Right atrium auricular region (tissue), 2 donors: ENCODE measurements around the gene ACAD9. TPM values are rescaled to one million over a fixed set of nuclear protein-coding genes. Genes with fewer than 3 reads are reported as not detected.
A peak's percentile ranks its signal among the peaks of the same experiment; 100 is the strongest.

ENCODE experiments used
- DNase-seq: peaks from one replicate; pipeline ENCODE4 v3.0.0-alpha.2; 2019; ENCODE audit warnings: low spot score
- H3K27ac ChIP-seq, 2 donors: fragments of 200-600 bp; sonication (generic); 1 replicate in 1 of 2; 2 replicates in 1 of 2; pipeline ENCODE4 v1.5.1; 2016 to 2019
- H3K27me3 ChIP-seq, 2 donors: fragments of 200-600 bp; sonication (generic); one replicate each; pipeline versions ENCODE4 v1.5.1 to v1.6.0; 2017 to 2019
- H3K36me3 ChIP-seq: fragments of 200-600 bp; sonication (generic); one replicate; pipeline ENCODE4 v1.5.1; 2016
- H3K4me1 ChIP-seq, 2 donors: fragments of 200-600 bp; sonication (generic); one replicate each; pipeline versions ENCODE4 v1.5.1 to v1.6.0; 2017 to 2019
- H3K4me3 ChIP-seq, 2 donors: fragments of 200-600 bp; sonication (generic); 1 replicate in 1 of 2; 2 replicates in 1 of 2; pipeline ENCODE4 v1.5.1; 2017 to 2019; ENCODE audit warnings: mild to moderate bottlenecking in 1 of 2, moderate library complexity in 1 of 2
- H3K9me3 ChIP-seq, 2 donors: fragments of 200-600 bp; sonication (generic); one replicate each; pipeline ENCODE4 v1.5.1; 2019
- CTCF ChIP-seq, 2 donors: fragments of 200-600 bp; sonication (generic); IDR thresholded peaks; one replicate each; pipeline ENCODE4 v1.5.1; 2019; ENCODE audit warnings: antibody characterized with exemption in 2 of 2
- total RNA-seq, 2 donors: library from RNA; depleted of rRNA; stranded (reverse); fragments of >200 nt; gene quantifications; one replicate each; pipeline ENCODE4 v1.1.0, GENCODE V29; 2016

ACAD9 gene
- total RNA-seq, 2 donors from 2014 or later: 27.6 to 34.3 TPM

- DNase-seq: peak; percentile 47
These were observed 53.9 kb downstream of the ACAD9 start for GRCh38 chr3:128933213-128933921.

GRCh38 chr3:128933922-128934253 is 54.5 kb downstream of the ACAD9 start:
- no peaks in the 10 kb centered on the region for H3K4me1 ChIP-seq
- H3K27me3 ChIP-seq: no peaks in the 10 kb centered on the region
- peaks cover 0 to 6% of the 10 kb centered on the region in 2 donors for H3K9me3 ChIP-seq
- TF ChIP-seq CTCF (IDR thresholded peaks at IDR 0.05): no peak
- no peaks in the 10 kb centered on the region for H3K36me3 ChIP-seq
- H3K27ac ChIP-seq: no peak overlapping the region
- DNase-seq: peak; percentile 30
- H3K4me3 ChIP-seq: no peak overlapping the region

More at GRCh38 chr3:128933213-128933921, 53.9 kb downstream of the ACAD9 start:
- no peak overlapping the region for H3K27ac ChIP-seq
- TF ChIP-seq CTCF (IDR thresholded peaks at IDR 0.05): no peak
- no peaks in the 10 kb centered on the region for H3K27me3 ChIP-seq
- H3K4me1 ChIP-seq: no peaks in the 10 kb centered on the region
- H3K9me3 ChIP-seq: peaks cover 0 to 6% of the 10 kb centered on the region in 2 donors
- H3K4me3 ChIP-seq: no peak overlapping the region
- no peaks in the 10 kb centered on the region for H3K36me3 ChIP-seq

- Histone ChIP-seq H3K27ac (no peak overlapping the region), H3K9me3 (no peaks in the 10 kb centered on the region), H3K4me1 (no peaks in the 10 kb centered on the region), H3K36me3 (no peaks in the 10 kb centered on the region), H3K27me3 (no peaks in the 10 kb centered on the region), H3K4me3 (no peak overlapping the region)
- TF ChIP-seq CTCF (IDR thresholded peaks at IDR 0.05): no peak
- DNase-seq: peak; percentile 4
These were observed 56.5 kb downstream of the ACAD9 start for GRCh38 chr3:128935922-128936321.

GRCh38 chr3:128936341-128936740 is 56.9 kb downstream of the ACAD9 start:
- Histone ChIP-seq H3K36me3 (no peaks in the 10 kb centered on the region), H3K4me1 (no peaks in the 10 kb centered on the region), H3K4me3 (no peak overlapping the region), H3K9me3 (no peaks in the 10 kb centered on the region), H3K27me3 (no peaks in the 10 kb centered on the region), H3K27ac (no peak overlapping the region)
- peak; percentile 36 for DNase-seq
- no peak for TF ChIP-seq CTCF (IDR thresholded peaks at IDR 0.05)

- Histone ChIP-seq H3K27ac (no peak overlapping the region), H3K4me3 (no peak overlapping the region), H3K36me3 (no peaks in the 10 kb centered on the region), H3K4me1 (no peaks in the 10 kb centered on the region), H3K9me3 (no peaks in the 10 kb centered on the region), H3K27me3 (no peaks in the 10 kb centered on the region)
- no peak for DNase-seq
- TF ChIP-seq CTCF (IDR thresholded peaks at IDR 0.05): no peak
These were observed 60.8 kb downstream of the ACAD9 start for GRCh38 chr3:128940252-128940651.
